ENCODE results near the gene ZNF385A.
A peak's percentile ranks its signal among the peaks of the same experiment; 100 is the strongest.
"Not testable (repeated sequence)": the region's sequence is repeated elsewhere in the genome, so short reads cannot be mapped to it uniquely, and the experiment has no call there.

The ZNF385A gene

DNA sequence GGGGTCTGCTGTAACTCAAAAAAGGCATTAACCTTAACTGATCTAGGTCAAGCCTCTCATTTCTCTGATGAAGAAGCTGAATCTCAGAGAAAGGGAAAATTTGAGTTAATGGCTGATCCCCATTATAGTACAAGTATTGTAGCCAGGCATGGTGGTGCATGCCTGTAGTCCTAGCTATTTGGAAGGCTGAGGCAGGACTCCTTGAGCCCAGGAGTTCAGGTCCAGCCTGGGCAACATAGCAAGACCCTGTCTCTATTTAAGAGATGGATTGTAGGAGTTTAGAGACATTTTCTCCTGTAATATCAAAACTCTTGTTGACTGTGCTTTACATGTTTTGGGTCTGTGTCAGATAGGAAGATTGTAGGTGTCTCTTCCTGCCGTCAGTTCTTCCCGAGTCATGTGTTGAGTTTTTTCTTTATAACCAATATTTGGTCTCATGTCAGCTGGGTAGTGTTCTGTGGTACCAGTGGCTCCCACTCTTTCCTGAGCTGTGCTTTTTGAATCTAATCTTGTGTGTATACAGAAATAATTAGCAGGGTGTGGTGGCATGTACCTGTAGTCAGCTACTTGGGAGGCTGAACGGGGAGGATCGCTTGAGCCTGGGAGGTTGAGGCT lies 51.0 kb downstream of the ZNF385A start:
- DNase-seq (ENCODE audit: extremely low read depth in 1 of 2, low read depth in 1 of 2) = no peak

DNA sequence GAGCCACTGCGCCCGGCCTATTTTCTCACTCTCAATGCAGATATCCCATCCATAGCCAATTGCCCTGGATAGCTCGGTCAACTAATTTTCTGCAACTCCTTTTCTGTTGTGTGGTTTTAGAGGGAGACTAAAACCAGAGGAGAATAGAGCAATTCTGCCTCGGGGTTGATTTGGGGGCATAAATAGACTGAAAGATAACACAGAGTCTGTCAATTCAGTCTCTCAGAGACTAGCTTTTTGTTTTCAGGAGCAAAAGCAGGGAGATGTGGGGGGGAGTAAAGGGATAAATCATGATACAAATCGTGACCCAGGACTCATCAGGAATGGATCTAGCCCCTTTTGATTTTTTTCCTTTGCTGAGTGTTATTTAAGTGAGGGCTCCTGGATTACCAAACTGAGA lies 53.1 kb downstream of the ZNF385A start:
- DNase-seq (ENCODE audit: extremely low read depth in 1 of 2, low read depth in 1 of 2) = no peak

DNA sequence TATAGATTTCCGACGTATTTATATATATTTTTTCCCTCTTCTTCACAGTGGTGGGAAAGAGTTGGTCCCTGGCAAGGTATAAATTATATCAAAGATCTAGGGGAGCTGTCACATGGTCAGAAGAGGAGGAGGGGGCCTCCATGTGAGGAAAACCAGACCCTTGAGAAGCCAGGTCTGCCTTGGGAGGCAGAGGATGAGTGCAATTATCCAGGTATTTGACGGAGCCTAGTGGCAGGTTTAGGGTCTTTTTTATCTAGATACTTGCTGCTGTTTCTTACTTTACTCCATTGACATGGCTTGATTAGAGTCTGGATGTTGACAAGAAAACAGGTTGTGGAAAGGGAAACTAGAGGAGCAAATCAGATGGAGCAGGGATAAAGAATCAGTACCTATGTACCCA lies 54.1 kb downstream of the ZNF385A start:
- DNase-seq (ENCODE audit: extremely low read depth in 1 of 2, low read depth in 1 of 2) = no peak

DNA sequence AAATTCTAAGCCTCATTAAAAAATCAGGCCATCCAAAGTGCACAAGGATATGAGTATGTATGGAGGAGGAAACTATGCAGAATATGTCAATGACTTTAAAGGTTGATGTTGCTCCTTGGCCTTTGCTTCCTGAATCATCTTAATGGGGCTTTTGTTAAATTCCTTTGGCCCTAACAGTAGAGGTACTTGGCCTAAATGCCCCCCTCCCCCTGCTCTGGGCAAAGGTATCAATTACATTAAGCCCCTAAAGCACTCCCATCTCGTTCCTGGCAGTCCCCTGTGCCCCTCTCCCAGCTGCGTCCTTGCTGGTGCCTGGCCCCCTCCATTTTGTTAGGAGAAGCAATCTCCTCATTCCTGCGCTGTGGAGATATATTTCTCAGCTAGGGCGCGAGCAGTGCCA lies 54.8 kb downstream of the ZNF385A start:
- DNase-seq (ENCODE audit: extremely low read depth in 1 of 2, low read depth in 1 of 2) = no peak

DNA sequence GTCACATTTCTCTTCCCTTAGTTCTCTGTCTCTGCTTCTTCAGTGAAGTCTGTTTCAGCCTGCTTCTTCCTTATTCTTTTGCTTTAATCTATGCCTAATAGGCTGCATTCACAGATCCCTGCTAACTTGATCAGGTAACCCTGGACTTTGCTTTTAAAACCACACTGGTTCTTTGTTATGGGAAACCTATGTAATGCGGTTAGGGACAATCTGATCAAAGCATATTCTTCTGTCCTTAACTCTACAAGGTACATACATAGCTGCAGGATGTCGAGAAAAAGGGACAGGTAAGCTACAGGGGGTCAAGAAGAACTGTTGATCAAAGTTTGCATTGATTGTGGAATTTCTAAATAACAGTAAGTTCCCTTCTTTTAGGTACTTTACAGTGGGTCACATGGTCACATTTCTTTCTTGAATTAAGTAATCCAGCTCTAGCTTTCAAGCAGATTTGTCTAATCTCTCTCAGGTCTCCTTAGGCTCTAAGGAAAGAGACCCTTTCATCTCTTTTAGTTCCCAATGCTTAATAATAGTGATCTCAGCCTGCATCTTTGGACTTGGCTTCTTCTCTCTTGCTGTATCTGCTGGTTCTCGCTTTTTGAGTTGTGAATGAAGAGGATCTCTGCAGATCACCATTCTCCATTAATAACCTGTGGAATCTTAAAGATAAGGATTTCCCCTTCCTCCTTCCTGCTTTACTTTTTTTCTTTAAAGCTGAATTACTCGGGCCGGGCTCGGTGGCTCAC lies 55.8 kb downstream of the ZNF385A start:
- DNase-seq (ENCODE audit: extremely low read depth in 1 of 2, low read depth in 1 of 2) = no peak

DNA sequence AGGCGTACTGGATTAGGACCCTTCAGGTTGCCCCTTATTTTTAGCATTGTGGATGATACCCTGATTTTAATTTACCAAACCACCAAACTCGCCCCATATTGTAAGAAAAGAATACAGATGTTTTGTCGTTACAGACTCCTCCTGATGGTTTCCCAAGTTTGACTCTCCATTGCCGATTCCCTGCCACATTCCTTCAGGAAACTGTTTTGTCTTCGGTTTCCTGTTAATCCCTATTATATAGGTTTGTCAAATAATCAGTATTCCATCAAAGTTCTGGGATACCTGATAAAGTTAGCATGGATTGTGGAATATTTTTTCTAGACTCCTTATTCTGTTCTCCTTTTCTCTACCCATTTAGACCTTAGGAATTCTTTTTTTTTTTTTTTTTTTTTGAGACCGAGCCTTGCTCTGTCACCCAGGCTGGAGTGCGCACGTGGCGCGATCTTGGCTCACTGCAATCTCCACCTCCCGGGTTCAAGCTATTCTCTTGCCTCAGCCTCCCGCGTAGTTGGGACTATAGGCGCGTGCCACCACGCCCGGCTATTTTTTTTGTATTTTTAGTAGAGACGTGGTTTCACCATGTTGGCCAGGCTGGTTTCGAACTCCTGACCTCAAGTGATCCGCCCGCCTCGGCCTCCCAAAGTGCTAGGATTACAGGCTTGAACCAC lies 59.0 kb downstream of the ZNF385A start:
- DNase-seq (ENCODE audit: extremely low read depth in 1 of 2, low read depth in 1 of 2) = not testable (repeated sequence)

DNA sequence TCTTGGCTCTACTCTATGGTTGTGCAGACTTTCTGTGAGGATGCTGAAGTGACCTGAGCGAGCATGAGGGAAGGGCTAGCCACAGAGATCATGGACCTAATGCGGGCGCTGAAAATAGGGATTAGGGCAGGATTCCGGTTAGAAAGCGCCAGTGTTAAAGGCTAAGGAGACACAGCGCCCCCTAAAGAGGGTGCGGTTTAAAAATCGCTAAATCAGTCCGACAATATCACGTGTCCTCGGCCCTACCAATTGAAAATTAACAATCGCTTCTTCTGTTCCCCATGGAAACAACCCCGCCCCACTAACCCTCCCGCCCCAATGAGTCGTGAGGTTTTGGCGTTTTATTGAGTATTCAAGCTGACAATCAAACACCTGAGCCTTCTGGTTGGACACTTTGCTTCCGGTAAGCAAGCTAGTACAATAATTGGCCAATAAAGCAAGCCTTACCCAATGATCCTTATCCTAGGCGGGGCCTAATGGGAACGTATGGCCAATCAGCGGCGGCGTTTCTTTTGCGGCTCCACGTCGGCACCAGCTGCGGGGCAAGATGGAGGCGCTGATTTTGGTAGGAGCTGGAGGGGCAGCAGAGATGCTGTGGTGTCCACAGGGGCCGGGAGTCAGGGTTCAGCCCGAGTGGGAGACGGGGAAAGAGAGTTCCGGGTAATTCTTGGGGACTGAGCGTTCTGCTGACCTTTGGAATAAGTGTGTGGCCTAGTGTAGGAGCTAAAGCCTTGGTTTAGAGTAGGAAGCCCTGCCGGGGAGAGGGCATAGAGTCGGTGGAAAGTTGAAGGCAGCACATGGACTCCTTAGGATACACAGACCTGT lies 59.7 kb downstream of the ZNF385A start, which contains the start of gene COPZ1:
COPZ1 (plus strand) TSS at position 515 of the 825 bp plus-strand sequence; CDS start at position 548, 33 bp downstream.
- DNase-seq (ENCODE audit: extremely low read depth in 1 of 2, low read depth in 1 of 2) = peak; percentile 84 to 92

DNA sequence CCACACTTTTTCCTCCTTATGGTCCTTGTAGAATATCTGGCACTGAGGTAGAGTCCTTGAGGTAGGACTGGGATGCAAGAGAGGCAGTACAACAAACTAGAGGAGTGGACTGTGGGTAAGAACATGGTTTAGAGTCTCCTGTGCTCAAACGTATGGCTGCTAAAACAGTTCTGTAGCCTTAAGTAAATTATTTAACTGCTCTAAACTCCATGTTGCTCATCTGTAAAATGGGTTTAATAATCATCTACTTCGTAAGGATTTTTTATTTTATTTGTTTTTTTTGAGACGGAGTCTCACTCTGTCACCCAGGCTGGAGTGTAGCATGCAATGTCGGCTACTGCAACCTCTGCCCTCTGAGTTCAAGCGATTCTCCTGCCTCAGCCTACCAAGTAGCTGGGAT lies 63.2 kb downstream of the ZNF385A start:
- DNase-seq (ENCODE audit: extremely low read depth in 1 of 2, low read depth in 1 of 2) = no peak
